HG02642 (cell line): ENCODE data around the gene SMTNL1.

Source experiments
- ATAC-seq: cut with Tn5 transposase; IDR thresholded peaks from one replicate; pipeline ENCODE4 v1.9.1; 2021; ENCODE audit warnings: mild to moderate bottlenecking; ENCODE audit not compliant: unreplicated experiment, poor library complexity

The SMTNL1 gene

DNA sequence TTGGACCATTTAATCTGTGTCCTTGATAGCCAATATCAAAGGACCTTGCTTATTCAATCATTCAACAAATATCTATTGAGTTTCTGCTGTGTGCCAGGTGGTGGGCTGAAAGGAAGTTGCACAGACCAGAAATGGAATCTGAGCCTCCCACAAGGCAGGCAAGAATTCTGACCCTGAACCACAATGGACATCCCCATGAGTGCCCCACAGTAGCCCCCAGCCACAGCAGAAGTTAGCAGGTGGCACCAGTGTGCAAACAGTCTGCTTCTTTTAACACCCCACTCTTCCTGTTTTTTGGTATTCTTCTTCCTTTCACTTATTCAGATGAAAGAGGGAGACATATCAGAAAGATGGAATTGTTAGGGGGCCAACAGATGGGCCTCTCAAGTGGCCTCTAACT is 47.9 kb downstream of the SMTNL1 start:
- ATAC-seq = no peak

DNA sequence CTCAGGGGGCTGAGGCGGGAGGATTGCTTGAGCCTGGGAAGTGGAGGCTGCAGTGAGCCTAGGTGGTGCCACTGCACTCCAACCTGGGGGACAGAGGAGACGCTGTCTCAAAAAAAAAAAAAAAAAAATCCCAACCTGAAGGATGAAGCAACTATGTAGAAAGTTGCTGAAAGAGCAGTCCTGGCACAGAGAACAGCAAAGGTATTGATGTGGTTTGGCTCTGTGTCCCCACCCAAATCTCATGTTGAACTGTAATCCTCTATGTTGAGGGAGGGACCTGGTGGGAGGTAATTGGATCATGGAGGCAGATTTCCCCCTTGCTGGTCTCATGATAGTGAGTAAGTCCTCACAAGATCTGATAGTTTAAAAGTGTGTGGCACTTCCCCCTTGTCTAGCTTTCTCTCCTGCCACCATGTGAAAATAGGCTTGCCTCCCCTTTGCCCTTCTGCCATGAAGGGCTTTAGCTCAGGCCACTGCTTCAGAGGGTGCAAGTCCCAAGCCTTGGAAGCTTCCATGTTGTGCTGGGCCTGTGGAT is 49.4 kb downstream of the SMTNL1 start:
- no peak for ATAC-seq

- no peak for ATAC-seq
Observed at GRCh38 chr11:57588046-57588710, 50.8 kb downstream of the SMTNL1 start.

GRCh38 chr11:57596266-57596885 is 59.0 kb downstream of the SMTNL1 start:
- no peak for ATAC-seq

GRCh38 chr11:57597461-57597915 is 60.1 kb downstream of the SMTNL1 start, which contains the start of gene SERPING1:
Gene SERPING1 (plus strand): TSS chr11:57597685. CDS start chr11:57598271, 586 bp downstream.
- no peak for ATAC-seq

DNA sequence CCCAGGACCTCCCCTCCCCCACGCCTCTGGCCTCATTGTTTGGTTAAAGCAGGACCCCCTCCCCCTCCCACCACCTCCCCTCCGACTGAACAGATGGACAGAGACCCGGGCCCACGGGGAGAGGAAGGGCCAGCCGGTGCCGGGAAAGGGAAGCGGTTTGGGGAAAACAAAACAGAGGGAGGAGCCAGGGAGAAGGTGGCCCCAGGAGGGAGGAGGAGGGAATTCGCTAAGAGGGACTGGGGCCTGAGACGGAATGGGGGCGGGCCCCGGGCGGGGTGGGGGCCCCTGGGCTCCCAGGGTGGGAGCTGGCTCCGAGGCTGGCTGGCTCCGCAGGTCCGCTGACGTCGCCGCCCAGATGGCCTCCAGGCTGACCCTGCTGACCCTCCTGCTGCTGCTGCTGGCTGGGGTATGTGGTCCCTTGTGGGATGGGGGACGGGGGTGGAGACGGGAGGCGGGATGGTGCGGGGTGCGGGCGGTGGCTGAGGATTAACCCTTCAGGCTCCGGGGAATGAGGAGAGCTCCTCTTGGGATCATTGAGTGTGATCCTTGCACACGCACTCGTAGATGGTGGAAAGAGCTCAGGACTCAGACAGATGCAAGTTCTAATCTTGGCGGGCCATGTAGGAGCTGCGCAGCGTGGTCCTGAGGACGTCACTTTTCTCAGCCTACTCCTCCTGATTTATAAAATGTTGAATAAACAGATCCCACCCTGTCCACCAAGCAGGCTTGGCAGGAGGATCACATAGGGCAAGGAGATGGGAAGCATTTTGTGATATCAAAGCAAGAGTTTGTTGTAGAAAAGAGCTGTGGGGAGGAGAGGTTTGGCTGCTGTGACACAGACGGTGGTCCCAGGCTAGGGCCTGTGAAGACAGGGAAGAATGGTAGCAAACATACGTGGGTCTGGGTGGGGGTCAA is 60.8 kb downstream of the SMTNL1 start:
- ATAC-seq = no peak

DNA sequence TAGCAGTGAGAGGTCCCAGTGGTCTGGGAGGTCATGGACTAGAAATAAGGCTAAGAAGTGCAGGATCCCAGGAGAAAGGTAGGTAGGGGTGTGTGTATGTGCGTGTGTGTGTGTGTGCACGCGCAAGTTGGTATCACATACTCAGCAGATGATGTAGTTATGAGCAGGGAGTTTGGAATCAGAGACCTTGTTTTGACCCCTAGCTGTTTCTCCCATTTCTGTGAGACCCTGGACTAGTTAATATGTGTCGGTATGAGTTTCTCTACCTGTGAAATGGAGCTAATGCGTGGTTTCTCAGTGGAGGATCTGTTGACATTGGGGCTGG is 61.4 kb downstream of the SMTNL1 start:
- no peak for ATAC-seq

- no peak for ATAC-seq
Observed at GRCh38 chr11:57599381-57599780, 62.0 kb downstream of the SMTNL1 start.
